HCT116 (cell line): ENCODE results near the gene UBTF. TPM values are rescaled to one million over a fixed set of nuclear protein-coding genes. Genes with fewer than 3 reads are reported as not detected.
"Not testable (repeated sequence)": the region's sequence is repeated elsewhere in the genome, so short reads cannot be mapped to it uniquely, and the experiment has no call there.

Experiments used
- ATAC-seq: fragments of 200-7000 bp; cut with Tn5 transposase; 2 replicates; pipeline ENCODE4 v1.9.1; 2020; ENCODE audit warnings: mild to moderate bottlenecking, moderate library complexity
- BruUV-seq: library from RNA; stranded (reverse); fragments of 400-500 nt; replicated peaks from 2 replicates; lab custom pipeline; 2021; lab: Mats Ljungman, UMichigan
- CTCF ChIA-PET: fragments of 300-600 bp; sonication (Branson Sonifier 250); formaldehyde crosslinking; loops from one replicate; lab custom pipeline; 2021; ENCODE audit warnings: antibody characterized with exemption; lab: Charles Lee
- POLR2A ChIA-PET: fragments of 300-600, 350-600 bp; sonication (Branson Sonifier 250); formaldehyde crosslinking; loops from one replicate; lab custom pipeline; 2021; ENCODE audit warnings: antibody characterized with exemption; lab: Charles Lee
- RAD21 ChIA-PET, 2 experiments: fragments of 300-600 bp; sonication (Branson Sonifier 250); formaldehyde crosslinking; loops; one replicate each; lab custom pipeline; 2023; ENCODE audit warnings: low total read pairs in 2 of 2; ENCODE audit not compliant: uncharacterized antibody in 2 of 2, unreplicated experiment in 2 of 2, low non-redundant PET in 1 of 2; lab: Charles Lee
- DNase-seq: peaks from one replicate; pipeline ENCODE4 v3.0.0-alpha.2; 2010; ENCODE audit warnings: low read depth, low spot score
- H2AFZ ChIP-seq: fragments of 200-600 bp; shearing (Covaris generic), sonication (generic); 2 replicates; pipeline ENCODE4 v1.6.1; 2017; ENCODE audit warnings: low read depth, mixed run types, mixed read lengths, antibody characterized with exemption, low read length; ENCODE audit not compliant: poor library complexity, severe bottlenecking
- H3K27ac ChIP-seq: 2 replicates; pipeline ENCODE4 v1.5.1; 2012; ENCODE audit warnings: low read depth, low read length
- H3K27me3 ChIP-seq: fragments of 200-600 bp; sonication (generic); 2 replicates; pipeline ENCODE4 v1.6.1; 2016; ENCODE audit warnings: mixed run types, low read length, mixed read lengths; ENCODE audit not compliant: insufficient read depth
- H3K36me3 ChIP-seq, 2 experiments: fragments of 200-500 bp in 1 of 2; fragments of 200-600 bp in 1 of 2; sonication (Bioruptor generic) in 1 of 2; sonication (generic) in 1 of 2; 2 replicates each; pipeline versions ENCODE4 v1.5.1 to v1.6.1; 2014 to 2016; ENCODE audit warnings: low read length in 2 of 2, inconsistent platforms in 1 of 2, mixed read lengths in 1 of 2, mixed run types in 1 of 2; ENCODE audit not compliant: insufficient read depth in 2 of 2, control insufficient read depth in 1 of 2
- H3K4me1 ChIP-seq, 2 experiments: fragments of 200-600 bp in 1 of 2; sonication (generic) in 1 of 2; 2 replicates each; pipeline versions ENCODE4 v1.5.1 to v1.6.1; 2012 to 2017; ENCODE audit warnings: low read length in 2 of 2, inconsistent platforms in 1 of 2, mild to moderate bottlenecking in 1 of 2, mixed read lengths in 1 of 2, mixed run types in 1 of 2, moderate library complexity in 1 of 2; ENCODE audit not compliant: insufficient read depth in 2 of 2, control insufficient read depth in 1 of 2
- H3K4me2 ChIP-seq: fragments of 200-600 bp; sonication (generic); 2 replicates; pipeline ENCODE4 v1.6.1; 2017; ENCODE audit warnings: mixed run types, low read length, mixed read lengths
- H3K4me3 ChIP-seq, 2 experiments: fragments of 200-600 bp in 1 of 2; sonication (generic) in 1 of 2; replicated peaks in 1 of 2; 2 replicates each; pipeline ENCODE4 v1.5.1; 2011 to 2016; ENCODE audit warnings: low read length in 2 of 2, control low read depth in 1 of 2, low read depth in 1 of 2, mild to moderate bottlenecking in 1 of 2, mixed read lengths in 1 of 2, mixed run types in 1 of 2
- H3K79me2 ChIP-seq: fragments of 200-600 bp; sonication (generic); 2 replicates; pipeline ENCODE4 v1.6.1; 2017; ENCODE audit warnings: mild to moderate bottlenecking, mixed run types, low read length, moderate library complexity, mixed read lengths; ENCODE audit not compliant: insufficient read depth
- H3K9ac ChIP-seq: fragments of 200-600 bp; sonication (generic); 2 replicates; pipeline ENCODE4 v1.6.1; 2016; ENCODE audit warnings: low read length, mixed read lengths
- H3K9me2 ChIP-seq: fragments of 200-600 bp; sonication (generic), shearing (Covaris generic); 2 replicates; pipeline ENCODE4 v1.6.1; 2017; ENCODE audit warnings: mixed run types, mild to moderate bottlenecking, moderate library complexity; ENCODE audit not compliant: insufficient read depth
- H3K9me3 ChIP-seq, 2 experiments: fragments of 200-500 bp in 1 of 2; fragments of 200-600 bp in 1 of 2; sonication (Bioruptor generic) in 1 of 2; sonication (generic) in 1 of 2; 2 replicates each; pipeline ENCODE4 v1.6.1; 2014 to 2017; ENCODE audit warnings: low read length in 2 of 2, mixed read lengths in 2 of 2, inconsistent platforms in 1 of 2, low read depth in 1 of 2, mild to moderate bottlenecking in 1 of 2, mixed run types in 1 of 2, moderate library complexity in 1 of 2; ENCODE audit not compliant: control insufficient read depth in 1 of 2, insufficient read depth in 1 of 2
- H4K20me1 ChIP-seq: fragments of 200-600 bp; sonication (generic), shearing (Covaris generic); 2 replicates; pipeline ENCODE4 v1.6.1; 2017; ENCODE audit warnings: mixed run types, mild to moderate bottlenecking, moderate library complexity; ENCODE audit not compliant: insufficient read depth
- CBX3 ChIP-seq: IDR thresholded peaks from 2 replicates; pipeline ENCODE4 v1.6.1; 2012; ENCODE audit warnings: low read depth
- CEBPB ChIP-seq: IDR thresholded peaks from 2 replicates; pipeline ENCODE4 v1.6.1; 2012; ENCODE audit warnings: low read depth
- CTCF ChIP-seq, 3 experiments: fragments of 200-600 bp in 1 of 3; sonication (generic) in 1 of 3; IDR thresholded peaks in 2 of 3; conservative IDR thresholded peaks in 1 of 3; 2 replicates each; pipeline ENCODE4 v1.5.1; 2012 to 2017; ENCODE audit warnings: low read depth in 2 of 3, low read length in 2 of 3, antibody characterized with exemption in 1 of 3, borderline replicate concordance in 1 of 3, control low read depth in 1 of 3, mild to moderate bottlenecking in 1 of 3, mixed read lengths in 1 of 3, mixed run types in 1 of 3, moderate library complexity in 1 of 3; ENCODE audit not compliant: insufficient read depth in 1 of 3
- EGR1 ChIP-seq: IDR thresholded peaks from 2 replicates; pipeline ENCODE4 v1.6.1; 2012; ENCODE audit warnings: low read depth
- JUND ChIP-seq: IDR thresholded peaks from 2 replicates; pipeline ENCODE4 v1.6.1; 2012
- MAX ChIP-seq: IDR thresholded peaks from 2 replicates; pipeline ENCODE4 v1.6.1; 2012
- POLR2AphosphoS5 ChIP-seq: IDR thresholded peaks from 2 replicates; pipeline ENCODE4 v1.6.1; 2011; ENCODE audit warnings: mild to moderate bottlenecking, low read depth, low read length, moderate library complexity
- SIN3A ChIP-seq: IDR thresholded peaks from 2 replicates; pipeline ENCODE4 v1.6.1; 2012; ENCODE audit warnings: low read depth
- TCF7L2 ChIP-seq: IDR thresholded peaks from 2 replicates; pipeline ENCODE4 v1.7.0; 2011; ENCODE audit warnings: borderline replicate concordance, inconsistent platforms; ENCODE audit not compliant: insufficient read depth, insufficient read length; ENCODE audit errors: extremely low read depth
- YY1 ChIP-seq: IDR thresholded peaks from 2 replicates; pipeline ENCODE4 v1.6.1; 2011; ENCODE audit warnings: low read length, low read depth, moderate library complexity, mild to moderate bottlenecking; ENCODE audit not compliant: insufficient replicate concordance; ENCODE audit errors: extremely low read depth
- ZBTB33 ChIP-seq: IDR thresholded peaks from 2 replicates; pipeline ENCODE4 v1.6.1; 2011; ENCODE audit warnings: mild to moderate bottlenecking, low read length, moderate library complexity; ENCODE audit not compliant: insufficient replicate concordance; ENCODE audit errors: extremely low read depth
- ZFX ChIP-seq: fragments of 450-650 bp; IDR thresholded peaks from 2 replicates; pipeline ENCODE4 v1.6.1; 2017
- intact Hi-C: fragments of 100-400 bp; cut with micrococcal nuclease; formaldehyde crosslinking; loops from 2 replicates; pipeline ENCODE4 v1.10.0; 2022
- total RNA-seq: library from RNA; stranded (reverse); gene quantifications from one replicate; pipeline ENCODE4 v1.2.1, GENCODE V29; 2021; ENCODE audit not compliant: unreplicated experiment

Gene UBTF
- total RNA-seq, 1 experiment from 2014 or later, result 84.3 TPM

- no peak for DNase-seq
- ChIA-PET RAD21 (no interaction called here), CTCF (interaction anchor here (0.7 kb wide), 1 partner anchor 89 kb away, joined by 3 read pairs; no protein-coding TSS in a partner anchor)
- H4K20me1 ChIP-seq, result no peaks in the 10 kb centered on the region
- intact Hi-C loops, result no loop called here
- H3K27me3 ChIP-seq, result no peaks in the 10 kb centered on the region
- BruUV-seq, result no TSS peak
- H3K79me2 ChIP-seq, result no peaks in the 10 kb centered on the region
- H3K36me3 ChIP-seq, result no peaks in the 10 kb centered on the region
- no peak overlapping the region for H3K4me2 ChIP-seq
- TF ChIP-seq CEBPB (no peak), CBX3 (no peak), EGR1 (no peak), ZFX (no peak), YY1 (no peak), ZBTB33 (no peak), CTCF (IDR thresholded peaks at IDR 0.05 in 2 of 3, conservative IDR thresholded peaks at IDR 0.05 in 1 of 3; ENCODE audit: borderline replicate concordance in 1 of 3, insufficient read depth in 1 of 3, low read depth in 2 of 3, low read length in 2 of 3) (no peak), TCF7L2 (no peak), MAX (no peak), JUND (no peak), SIN3A (no peak), POLR2AphosphoS5 (no peak)
- TF ChIP-seq, all 23 proteins: peak for 0
- peaks cover 0 to 3% of the 10 kb centered on the region in 2 experiments; a peak in 2 of 4 replicates for H3K4me1 ChIP-seq
- no peak overlapping the region for H3K27ac ChIP-seq
- POLR2A ChIA-PET, result no interaction called here
- no peak overlapping the region for H3K9ac ChIP-seq
- H3K4me3 ChIP-seq, result no peak overlapping the region
- no peaks in the 10 kb centered on the region for H3K9me3 ChIP-seq
- H2AFZ ChIP-seq, result no peak overlapping the region
- no peaks in the 10 kb centered on the region for H3K9me2 ChIP-seq
- no peak for ATAC-seq
These were observed 21.7 kb upstream of the UBTF start for GRCh38 chr17:44241106-44241624.

GRCh38 chr17:44237886-44238285 lies 18.4 kb upstream of the UBTF start:
- H2AFZ ChIP-seq, H3K27ac ChIP-seq, H3K36me3 ChIP-seq, H3K9me2 ChIP-seq, RAD21 ChIA-PET, H3K4me2 ChIP-seq, H3K79me2 ChIP-seq, DNase-seq, CTCF ChIA-PET, H3K9me3 ChIP-seq, POLR2A ChIA-PET, H3K27me3 ChIP-seq, ATAC-seq, intact Hi-C loops, H3K9ac ChIP-seq, H4K20me1 ChIP-seq, BruUV-seq, H3K4me3 ChIP-seq: not testable (repeated sequence)
- H3K4me1 ChIP-seq, result peaks cover 19 to 30% of the 10 kb centered on the region in 2 experiments
